Measurements from ENCODE around the gene ACTR1A.
"Not testable (repeated sequence)": the region's sequence is repeated elsewhere in the genome, so short reads cannot be mapped to it uniquely, and the experiment has no call there.

The ACTR1A gene

DNA sequence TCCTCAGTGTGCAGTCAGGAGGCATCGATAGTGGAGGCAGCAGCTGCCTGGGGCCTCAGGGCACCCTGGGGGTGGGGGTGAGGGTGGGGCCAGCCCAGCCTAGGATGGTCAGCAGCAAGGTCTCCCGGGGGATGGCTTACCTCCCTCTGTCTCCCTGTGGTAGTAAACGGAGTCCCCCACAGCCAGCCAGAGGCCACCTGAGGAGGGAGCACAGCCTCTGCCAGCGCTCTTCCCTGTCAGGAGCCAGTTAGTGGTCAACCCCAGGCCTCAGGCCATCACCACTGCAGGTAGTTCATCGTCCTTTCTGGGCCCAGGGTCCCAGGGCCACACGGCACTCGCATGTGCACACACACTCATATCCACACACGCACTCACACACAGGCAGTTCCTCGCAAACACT is 22.1 kb downstream of the ACTR1A start:
- DNase-seq = no peak

DNA sequence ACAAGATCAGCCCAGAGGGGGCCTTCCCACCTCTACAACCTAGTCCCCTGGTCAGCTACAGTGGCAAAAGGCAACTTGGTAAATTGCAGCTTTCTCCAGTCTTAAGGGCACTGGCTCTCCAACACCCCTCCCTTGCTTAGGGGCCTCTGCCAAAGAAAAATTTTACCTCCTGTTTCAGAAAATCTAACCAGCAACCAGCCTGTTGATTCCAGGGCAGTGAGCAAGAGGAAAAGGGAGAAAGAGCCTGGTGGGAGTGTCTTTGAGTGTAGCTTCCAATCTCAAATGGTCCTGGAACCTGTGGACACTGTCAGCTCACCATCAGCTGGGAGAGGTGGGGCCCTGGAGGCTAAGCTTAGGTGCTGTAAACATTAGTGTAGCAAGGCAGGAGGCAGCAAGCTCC is 22.9 kb downstream of the ACTR1A start:
- no peak for DNase-seq

DNA sequence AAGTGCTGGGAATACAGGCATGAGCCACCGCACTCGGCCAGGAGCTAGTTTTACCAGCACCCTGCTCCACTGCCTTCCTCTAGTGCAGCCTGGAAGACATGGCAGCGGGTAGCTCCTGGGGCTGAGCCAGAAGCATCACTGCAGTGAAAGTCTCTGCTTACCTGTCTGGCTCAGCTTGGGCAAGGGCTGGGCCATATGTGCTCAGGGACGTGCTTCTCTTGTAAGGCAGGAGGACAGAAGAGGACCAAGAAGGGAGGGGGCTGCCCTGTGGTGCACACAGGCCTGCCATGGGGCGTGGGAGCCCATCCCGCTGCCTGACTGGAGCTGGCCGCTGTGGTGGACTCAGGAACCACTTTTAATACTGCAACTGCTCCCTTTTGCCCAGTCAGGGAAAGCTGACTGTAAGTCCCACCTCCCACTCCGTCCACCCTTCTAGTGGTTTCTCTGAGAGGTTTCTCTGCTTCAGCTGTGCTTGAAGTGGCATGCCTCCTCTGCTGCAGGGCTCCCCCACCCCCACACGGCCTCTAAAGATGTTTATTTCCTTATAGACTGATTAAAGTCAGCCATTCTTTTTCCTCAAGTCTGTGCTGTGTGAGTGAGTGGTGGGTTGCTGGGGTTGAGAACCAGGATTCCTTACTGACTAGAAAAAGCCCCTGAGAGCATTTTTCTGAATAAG is 25.9 kb downstream of the ACTR1A start:
- no peak for DNase-seq

DNA sequence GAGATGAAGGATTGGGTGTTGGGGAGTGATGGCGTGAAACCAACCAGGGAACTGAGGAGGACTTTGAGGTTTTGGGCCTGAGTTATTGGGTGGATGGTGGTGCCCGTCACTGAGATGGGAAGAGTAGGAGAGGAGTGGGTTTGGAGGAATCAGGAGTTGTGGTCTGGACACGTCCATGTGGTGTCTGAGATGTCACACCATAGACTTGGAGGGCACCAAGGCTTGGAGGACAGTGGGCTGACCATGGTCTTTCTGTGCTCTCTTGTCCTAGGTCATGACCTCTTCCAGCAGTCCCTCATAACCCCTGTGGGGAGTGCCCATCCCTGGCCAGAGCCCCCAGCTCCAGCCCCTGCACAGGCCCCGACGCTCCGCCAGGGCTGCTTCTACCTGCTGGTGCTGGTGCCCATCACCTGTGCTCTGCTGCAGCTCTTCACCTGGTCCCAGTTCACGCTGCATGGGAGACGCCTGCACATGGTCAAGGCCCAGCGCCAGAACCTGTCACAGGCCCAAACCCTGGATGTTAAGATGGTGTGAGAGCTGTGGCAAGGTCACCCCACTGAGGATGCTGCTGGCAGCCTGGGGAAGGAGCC is 27.0 kb downstream of the ACTR1A start:
- DNase-seq = no peak

DNA sequence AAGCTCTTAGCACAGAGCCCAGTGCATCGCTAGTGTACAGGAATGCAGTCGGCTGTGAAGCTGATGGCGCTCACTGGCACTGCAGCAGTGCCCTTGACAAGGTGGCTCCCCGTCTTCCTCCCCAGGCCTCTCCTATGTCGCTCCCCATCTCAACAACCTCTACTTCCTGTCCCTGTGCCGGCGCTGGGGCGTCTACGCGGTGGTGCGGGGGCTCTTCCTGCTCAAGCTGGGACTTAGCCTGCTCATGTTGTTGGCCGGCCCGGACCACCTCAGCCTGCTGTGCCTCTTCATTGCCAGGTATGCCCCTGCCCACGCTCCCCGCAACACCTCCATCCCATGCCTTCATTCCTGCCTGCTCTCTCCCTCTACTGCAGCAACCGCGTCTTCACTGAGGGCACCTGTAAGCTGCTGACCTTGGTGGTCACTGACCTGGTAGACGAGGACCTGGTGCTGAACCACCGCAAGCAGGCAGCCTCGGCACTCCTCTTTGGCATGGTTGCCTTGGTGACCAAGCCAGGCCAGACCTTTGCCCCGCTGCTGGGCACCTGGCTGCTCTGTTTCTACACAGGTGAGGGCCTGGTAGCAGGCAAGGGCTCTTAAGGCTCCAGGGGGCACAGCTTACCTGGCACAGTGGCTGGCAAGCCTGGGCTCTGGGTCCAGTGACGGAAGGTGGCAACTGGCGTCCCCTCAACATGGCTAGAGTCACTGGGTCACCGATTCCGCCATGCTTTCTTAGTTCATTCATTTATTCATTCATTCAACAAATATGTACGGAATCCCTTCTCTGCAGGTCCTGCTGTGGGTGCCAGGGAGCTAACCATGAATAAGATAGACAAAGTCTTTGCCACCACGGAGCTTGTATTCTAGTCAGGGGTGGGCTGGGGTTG is 28.8 kb downstream of the ACTR1A start:
- DNase-seq = peak in 1 of 4 experiments; percentile 15

DNA sequence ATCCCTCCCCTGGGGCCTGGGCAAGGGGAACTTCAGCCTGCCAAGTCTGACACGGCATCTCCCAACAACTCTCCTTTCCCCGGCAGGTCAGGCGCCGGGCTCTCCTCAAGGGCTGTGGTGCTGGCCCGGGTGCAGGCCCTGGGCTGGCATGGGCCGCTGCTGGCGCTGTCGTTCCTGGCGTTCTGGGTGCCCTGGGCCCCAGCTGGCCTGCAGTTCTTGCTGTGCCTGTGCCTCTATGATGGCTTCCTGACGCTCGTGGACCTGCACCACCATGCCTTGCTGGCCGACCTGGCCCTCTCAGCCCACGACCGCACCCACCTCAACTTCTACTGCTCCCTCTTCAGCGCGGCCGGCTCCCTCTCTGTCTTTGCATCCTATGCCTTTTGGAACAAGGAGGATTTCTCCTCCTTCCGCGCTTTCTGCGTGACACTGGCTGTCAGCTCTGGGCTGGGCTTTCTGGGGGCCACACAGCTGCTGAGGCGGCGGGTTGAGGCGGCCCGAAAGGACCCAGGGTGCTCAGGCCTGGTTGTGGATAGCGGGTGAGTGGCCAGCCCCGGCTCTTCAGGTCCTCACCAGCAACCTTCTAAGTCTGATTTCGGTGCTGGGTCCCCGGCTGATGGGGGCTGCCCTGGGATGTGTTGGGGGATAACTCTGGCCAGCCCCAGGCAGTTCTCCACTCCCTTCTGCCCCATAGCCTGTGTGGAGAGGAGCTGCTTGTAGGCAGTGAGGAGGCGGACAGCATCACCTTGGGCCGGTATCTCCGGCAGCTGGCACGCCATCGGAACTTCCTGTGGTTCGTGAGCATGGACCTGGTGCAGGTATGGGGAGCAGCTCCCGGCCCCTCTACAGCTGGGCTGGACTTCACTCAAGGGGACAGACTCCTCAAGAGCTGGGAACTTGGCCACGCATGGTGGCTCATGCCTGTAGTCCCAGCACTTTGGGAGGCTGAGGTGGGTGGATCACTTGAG is 31.6 kb downstream of the ACTR1A start:
- no peak for DNase-seq

DNA sequence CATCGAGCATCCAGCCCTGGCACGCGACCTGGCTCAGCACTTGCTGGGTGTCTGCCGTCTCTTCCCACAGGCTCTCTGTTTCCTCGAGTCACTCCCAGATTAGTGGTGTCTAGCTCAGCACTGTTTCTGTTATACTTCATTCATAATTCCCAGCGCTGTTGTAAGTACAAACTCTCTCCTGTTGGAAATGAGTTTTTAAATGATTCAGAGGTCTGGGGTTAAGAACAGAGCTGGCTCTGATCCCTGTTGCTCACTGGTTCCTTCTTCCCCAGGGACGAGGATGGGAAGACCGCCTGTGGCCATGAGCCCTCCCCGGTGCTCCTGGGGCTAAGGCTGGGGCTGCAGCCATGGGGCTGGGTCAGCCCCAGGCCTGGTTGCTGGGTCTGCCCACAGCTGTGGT is 33.8 kb downstream of the ACTR1A start:
- no peak for DNase-seq

DNA sequence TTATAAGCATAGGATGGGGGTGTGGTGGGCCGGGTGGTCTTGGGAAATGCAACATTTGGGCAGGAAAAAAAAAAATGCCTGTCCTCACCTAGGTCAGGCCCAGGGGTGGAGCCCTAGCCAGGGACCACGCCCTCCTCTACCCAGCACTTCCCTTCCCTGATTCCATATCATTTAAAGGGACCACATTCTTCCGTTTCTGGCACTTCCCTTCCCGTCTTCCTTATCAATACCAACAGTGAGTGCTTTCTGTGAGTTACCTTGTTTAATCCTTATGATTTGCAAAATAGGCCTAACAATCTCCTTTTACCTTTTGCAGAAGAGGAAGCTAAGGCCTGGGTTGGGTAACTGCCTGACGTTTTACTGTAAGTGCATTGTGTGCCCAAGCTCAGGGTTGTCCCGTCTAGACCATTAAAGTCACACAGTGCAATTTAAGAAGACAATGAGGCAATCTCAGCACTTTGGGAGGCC is 34.5 kb downstream of the ACTR1A start:
- DNase-seq = no peak

DNA sequence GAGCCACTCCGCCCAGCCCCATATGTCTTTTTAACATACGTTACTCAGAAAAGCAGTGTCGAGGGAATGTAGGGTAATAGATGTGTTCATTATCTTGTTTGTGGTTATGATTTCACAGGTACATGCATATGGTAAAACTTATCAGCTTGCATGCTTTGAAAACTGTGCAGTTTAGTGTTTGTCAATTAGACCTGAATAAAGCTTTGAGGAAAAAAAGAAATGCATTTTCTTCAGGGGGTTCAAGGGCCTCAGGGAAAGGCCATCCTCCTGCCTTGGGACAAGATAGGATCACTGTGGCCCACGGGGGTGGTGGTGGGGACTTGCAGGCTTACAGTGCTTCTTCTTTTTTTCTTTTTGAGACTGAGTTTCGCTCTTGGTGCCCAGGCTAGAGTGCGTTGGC is 35.2 kb downstream of the ACTR1A start:
- no peak for DNase-seq

DNA sequence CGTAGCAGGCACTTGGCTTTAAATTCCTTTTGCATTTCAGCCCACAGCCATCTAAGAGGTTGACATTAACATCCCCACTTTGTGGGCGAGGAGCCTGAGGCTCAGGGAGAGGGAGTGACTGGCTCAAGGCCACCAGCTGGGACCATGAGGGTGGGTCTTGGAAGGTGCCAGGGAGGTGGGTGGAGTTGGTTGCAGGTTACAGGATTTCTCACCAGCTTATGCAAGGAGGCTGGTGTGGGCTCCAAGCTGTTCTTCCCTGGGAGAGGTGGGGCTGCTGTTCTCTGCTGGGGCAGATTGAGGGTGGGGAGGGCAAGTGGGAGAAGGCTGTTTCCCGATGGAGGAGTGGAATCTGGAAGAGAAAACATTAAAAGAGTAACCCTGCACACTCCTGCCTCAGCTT is 37.0 kb downstream of the ACTR1A start:
- no peak for DNase-seq

DNA sequence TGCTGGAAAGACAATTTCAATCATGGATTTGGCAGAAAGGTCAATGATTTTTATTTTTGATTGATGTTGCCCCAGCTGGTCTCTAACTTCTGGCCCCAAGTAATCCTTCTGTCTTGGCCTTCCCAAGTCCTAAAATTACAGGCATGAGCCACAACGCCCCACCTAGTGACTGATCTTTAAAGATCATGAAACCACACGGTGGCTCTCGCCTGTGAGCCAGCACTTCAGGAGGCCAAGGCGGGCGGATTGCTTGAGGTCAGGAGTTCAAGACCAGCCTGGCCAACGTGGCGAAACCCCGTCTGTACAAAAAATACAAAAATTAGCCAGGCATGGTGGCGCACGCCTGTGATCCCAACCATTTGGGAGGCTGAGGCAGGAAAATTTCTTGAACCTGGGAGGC is 38.5 kb downstream of the ACTR1A start:
- DNase-seq = no peak

DNA sequence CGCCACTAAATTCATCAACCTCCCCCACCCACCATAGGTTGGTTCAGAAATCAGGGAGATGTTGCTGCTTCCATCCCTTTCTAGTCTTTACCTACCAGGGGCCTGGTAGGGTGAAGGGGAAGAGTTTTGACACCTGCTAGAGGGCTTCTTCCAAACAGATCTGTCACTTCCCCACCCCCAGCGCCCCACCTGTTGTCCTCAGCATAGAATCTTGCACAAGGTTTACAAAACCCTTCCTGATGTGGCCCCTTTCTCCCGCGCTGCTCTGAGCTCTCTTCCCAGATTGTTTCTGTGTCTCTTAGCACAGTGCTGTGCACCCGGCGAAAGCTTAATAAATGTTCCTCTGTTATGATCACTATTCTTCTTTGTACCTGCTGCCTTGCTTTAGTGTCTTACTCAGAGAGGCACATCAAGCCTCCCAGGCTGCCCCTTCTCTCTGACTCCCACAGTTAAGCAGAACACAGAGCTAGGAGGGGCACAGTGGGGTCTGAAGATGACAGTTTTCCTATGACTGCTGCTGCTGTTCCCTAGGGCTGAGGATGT is 39.9 kb downstream of the ACTR1A start:
- DNase-seq = no peak

DNA sequence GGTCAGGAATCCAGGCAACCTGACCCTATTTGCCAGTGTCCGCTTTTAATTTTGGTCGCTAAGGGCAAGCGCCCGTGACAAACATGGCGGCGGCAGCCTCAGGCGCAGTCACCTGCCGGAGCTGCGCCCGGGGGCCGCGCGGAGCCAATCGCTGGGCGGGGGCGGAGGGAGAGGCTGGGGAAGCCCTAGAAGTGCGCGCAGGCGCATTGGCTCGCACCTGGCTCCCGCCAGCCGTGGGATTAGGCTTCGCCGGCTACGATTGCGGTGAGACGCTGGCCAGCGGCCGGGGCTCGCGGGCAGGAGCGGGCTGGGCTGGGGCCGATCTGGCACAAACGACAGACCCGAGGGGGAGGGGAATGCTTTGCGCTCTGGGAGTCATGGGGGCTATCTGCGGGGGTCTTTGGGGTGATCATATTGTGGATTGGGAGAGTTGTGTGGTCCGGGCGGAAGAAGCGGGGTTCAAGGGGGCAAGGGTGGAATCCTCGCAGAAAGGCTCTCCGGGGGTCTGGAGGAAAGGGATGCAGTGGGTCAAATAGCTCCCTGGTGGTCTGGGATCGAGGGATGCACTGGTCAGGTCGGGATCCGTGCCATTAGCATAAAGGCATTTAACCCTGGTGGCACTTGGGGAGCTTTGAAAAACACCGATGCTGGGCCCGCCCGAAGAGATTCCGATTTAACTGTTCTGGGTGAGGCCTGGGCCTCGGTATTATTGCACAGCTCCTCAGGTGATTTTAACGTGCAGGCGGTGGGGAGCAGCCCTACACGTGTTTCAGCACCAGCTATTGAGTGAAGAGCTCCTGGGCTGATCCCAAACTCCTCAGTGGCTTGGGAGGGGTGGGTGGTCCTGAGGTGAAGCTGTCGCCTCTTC is 41.1 kb downstream of the ACTR1A start:
- DNase-seq = peak; percentile 74 to 89 (median 86)

DNA sequence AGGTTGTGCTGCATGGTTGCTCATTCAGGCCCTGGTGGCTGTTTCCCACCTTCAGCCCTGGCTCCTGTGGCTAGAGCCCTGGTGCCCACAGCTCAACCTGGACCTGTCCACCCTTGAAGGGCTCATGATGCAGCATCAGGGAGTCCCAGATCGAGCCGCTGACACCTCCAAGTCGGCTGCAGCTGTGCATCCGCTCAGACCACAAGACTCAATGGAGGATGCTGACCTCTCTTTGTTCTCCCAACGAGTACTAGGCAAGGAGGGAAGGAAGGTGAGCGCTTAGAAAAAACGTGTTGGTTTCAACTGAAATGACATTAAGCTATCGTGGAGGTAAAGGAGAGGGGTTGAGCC is 41.7 kb downstream of the ACTR1A start:
- DNase-seq = no peak

DNA sequence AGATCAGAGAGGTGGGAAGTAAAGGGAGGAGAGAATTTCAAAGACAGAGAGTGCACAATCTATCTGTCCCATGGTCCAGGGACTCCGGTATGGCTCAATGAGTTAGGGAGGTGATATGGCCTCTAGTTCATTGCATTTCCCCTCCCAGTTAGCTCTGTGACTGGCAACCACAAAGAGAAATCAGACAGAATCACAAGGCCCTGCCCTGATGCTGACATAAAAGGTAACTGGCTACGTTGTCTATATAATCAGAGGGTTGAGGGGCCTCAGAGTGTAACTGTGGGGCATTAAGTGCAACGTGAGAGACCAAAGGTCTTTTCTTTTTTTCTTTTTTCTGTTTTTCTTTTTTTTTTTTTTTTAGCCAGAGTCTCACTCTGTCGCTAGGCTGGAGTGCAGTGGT is 43.9 kb downstream of the ACTR1A start:
- DNase-seq = no peak

DNA sequence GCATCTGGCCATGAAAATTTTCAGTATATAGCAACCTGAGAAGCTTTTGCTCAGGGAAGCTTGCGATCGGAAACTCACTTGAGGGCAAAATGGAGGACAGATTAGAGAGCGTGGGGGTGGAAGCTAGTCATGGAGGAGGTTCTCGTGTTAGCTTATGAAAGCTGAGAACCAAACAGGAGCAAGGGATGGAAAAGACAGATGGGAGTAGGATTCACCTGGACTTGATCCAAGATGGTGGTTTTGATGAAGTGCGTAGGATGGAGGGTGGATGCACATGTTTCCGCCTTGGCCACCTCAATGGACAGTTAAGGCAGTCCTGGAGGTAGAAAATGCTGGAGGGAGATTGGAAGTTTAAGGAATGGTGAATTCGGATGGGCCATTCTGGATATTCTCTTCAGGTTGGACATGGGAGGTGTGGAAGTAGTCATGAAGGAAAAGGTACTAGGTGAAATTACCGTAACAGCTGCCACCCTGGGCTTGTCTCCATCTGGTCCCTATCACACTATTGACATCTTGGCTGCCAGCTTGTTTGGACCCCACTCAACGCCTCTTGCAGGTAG is 44.8 kb downstream of the ACTR1A start:
- no peak for DNase-seq

DNA sequence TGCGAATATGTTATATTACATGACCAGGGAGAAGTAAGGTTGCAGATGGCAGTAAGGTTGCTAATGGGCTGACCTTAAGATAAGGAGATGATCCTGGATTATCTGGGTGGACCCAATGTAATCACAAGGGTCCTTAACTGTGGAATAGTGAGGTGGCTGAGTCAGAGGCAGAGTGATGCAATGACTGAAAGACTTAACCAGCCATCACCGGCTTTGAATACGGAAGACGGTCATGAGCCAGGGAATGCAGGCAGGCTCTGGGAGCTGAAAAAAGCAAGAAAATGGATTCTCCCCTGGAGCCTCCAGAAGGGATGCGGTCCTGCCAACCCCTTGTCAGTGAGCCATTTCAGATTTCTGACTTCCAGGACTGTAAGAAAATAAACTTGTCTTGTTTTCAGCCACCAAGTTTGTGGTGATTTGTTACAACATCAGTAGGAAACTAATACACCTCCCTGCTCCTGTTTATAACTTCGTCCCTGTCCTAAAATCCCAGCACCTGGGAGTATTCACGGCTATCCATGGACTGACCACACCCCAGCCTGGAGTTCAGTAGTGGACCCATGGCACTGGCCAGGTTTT is 46.5 kb downstream of the ACTR1A start:
- DNase-seq = no peak

DNA sequence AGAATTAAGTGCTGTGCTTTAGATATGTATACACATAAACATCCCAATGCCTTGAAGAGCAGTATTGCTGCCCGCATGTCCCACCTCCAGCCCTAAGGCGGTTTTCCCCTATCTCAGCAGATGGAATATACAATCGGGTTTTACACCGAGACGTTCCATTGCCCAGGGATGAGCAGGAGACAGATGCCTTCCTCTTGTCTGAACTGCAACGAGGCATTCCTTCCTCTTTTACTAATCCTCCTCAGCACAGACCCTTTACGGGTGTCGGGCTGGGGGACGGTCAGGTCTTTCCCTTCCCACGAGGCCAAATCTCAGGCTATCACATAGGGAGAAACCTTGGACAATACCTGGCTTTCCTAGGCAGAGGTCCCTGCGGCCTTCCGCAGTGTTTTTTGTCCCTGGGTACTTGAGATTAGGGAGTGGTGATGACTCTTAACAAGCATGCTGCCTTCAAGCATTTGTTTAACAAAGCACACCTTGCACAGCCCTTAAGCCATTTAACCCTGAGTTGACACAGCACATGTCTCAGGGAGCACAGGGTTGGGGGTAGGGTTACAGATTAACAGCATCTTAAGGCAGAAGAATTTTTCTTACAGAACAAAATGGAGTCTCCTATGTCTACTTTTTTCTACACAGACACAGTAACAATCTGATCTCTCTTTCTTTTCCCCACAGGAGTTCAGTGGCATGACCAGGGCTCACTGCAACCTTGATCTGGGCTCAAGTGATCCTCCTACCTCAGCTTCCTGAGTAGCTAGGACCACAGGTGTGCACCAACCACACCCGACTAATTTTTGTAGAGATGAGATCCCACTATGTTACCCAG is 47.6 kb downstream of the ACTR1A start:
- DNase-seq = not testable (repeated sequence)

DNA sequence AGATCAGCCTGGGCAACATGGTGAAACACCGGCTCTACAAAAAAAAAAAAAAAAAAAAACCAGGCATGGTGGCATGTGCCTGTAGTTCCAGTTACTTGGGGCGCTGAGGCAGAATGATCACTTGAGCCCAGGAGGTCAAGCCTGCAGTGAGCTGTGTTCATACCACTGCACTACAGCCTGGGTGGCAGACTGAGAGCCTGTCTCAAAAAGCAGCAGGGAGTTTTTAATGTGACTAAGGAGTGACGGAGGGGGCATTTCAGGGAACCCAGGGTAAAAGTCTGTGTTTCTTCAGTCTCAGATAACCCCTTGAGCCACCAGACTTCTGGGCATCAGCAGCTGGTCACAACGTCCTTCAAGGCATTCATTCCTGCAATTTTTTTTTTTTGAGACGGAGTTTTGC is 49.0 kb downstream of the ACTR1A start:
- DNase-seq = no peak
